K562 treated with DMSO at 1 percent for 12 hours (cell line): ENCODE measurements around the gene KLF13. TPM values are rescaled to one million over a fixed set of nuclear protein-coding genes. Genes with fewer than 3 reads are reported as not detected.

Source experiments
- total RNA-seq: library from RNA; unstranded; fragments of 300-600 nt; gene quantifications from 2 replicates; pipeline ENCODE4 v1.2.3, GENCODE V29; 2022; ENCODE audit not compliant: insufficient read depth

The KLF13 gene
- total RNA-seq, result 1.2 and 5.6 TPM in 2 replicates

DNA sequence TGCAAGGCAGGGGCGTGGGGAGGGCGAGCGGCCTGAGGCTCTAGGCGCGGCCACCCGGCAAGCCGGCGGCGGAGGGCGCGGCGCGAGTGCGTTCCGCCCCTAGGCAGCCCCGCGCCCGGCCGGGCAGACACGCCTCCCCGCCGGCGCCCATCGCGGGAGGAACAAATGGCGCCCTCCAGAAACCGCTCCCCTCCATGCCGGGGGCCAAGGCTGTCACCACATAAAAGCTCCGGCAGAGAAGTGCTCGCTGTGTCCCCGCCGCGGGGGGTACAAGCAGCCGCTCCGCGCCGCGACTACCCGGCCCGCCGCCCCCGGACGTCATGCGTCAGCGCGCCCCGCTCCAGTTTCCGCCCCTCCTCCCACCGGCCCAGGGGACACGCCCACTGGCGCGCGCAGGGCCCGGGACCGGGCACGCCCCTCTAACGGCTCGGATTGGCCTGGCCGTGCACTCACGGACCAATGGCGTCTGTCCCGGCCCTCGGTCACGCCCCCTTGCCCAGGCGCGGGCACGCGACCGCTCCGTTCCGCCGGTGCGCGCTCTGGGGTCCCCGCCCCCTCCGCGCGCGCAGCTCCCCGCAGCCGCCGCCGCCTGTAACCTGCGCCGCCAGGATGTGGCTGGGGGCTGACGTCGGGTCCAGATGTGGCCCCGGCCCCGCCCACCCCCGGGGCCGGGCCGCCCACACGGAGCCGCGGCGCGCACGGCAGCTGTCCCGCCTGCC lies at the start of gene KLF13:
Gene KLF13 (plus strand): TSS at position 680 of the 719 bp plus-strand sequence. CDS start 378 bp downstream, outside the sequence.

Other genes starting within 250 kb of the KLF13 start
- not detected in 2 replicates for gene TRPM1, start 225.1 kb upstream of the KLF13 start, total RNA-seq